ENCODE data around the gene COL4A6. TPM values are rescaled to one million over a fixed set of nuclear protein-coding genes. Genes with fewer than 3 reads are reported as not detected.

Gene COL4A6
- total RNA-seq, 2 experiments from 2014 or later = not detected

DNA sequence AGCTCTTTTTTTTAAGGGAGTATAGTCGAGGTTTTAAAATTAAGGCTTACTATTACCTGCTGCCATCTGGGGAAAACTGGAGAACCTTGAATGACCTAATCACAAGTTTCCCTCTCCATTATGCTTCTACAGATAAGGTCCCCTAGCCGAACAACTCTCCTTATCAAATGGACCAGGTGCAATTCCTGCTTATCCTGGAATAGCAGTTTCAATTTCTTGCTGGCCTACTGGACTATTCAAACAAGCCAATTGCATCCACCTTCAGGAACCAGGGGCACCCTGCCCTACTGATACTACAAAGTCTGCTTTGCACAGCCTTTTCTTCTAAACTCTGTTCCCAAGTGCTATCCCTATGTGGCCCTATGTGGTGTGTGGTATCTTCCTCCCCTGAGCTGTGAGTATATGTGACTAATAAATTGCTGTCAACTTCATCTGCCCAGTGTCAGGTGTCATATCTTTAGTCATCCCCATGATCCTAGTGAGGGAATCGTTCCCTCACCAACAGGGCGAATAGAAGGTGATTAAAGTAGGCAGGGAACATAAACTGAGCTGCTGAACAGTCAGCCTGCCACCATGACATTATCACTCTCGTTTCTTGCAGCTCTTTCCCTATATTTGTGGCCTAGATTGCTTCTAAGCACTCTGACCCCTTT is 218.1 kb downstream of the COL4A6 start:
- Histone ChIP-seq H2AFZ (ENCODE audit: low read length) (no peak overlapping the region), H3K9me2 (ENCODE audit: insufficient read depth, low read length) (no peaks in the 10 kb centered on the region), H3K4me2 (ENCODE audit: low read length) (no peak overlapping the region), H3K36me3 (ENCODE audit: insufficient read depth, low read length) (no peaks in the 10 kb centered on the region), H3K4me1 (ENCODE audit: insufficient read depth, low read length, poor library complexity, severe bottlenecking) (no peaks in the 10 kb centered on the region), H3K4me3 (ENCODE audit: low read depth, low read length, poor library complexity, severe bottlenecking) (no peak overlapping the region), H3K27ac (ENCODE audit: low read depth, low read length, poor library complexity, severe bottlenecking) (no peak overlapping the region), H3K9me3 (ENCODE audit: low read length) (no peaks in the 10 kb centered on the region), H3K79me2 (ENCODE audit: insufficient read depth, low read depth, low read length) (no peaks in the 10 kb centered on the region), H4K20me1 (ENCODE audit: insufficient read depth, low read length) (no peaks in the 10 kb centered on the region)
- TF ChIP-seq, protein P1, sequence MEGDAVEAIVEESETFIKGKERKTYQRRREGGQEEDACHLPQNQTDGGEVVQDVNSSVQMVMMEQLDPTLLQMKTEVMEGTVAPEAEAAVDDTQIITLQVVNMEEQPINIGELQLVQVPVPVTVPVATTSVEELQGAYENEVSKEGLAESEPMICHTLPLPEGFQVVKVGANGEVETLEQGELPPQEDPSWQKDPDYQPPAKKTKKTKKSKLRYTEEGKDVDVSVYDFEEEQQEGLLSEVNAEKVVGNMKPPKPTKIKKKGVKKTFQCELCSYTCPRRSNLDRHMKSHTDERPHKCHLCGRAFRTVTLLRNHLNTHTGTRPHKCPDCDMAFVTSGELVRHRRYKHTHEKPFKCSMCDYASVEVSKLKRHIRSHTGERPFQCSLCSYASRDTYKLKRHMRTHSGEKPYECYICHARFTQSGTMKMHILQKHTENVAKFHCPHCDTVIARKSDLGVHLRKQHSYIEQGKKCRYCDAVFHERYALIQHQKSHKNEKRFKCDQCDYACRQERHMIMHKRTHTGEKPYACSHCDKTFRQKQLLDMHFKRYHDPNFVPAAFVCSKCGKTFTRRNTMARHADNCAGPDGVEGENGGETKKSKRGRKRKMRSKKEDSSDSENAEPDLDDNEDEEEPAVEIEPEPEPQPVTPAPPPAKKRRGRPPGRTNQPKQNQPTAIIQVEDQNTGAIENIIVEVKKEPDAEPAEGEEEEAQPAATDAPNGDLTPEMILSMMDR (conservative IDR thresholded peaks at IDR 0.05; ENCODE audit: low read length) = no peak
- TF ChIP-seq EZH2phosphoT487 (IDR thresholded peaks at IDR 0.05; ENCODE audit: borderline replicate concordance, low read depth, low read length) = no peak
- ChIA-PET CTCF (ENCODE audit: unreplicated experiment) (no interaction called here), POLR2A (no interaction called here)
- intact Hi-C loops (cut with micrococcal nuclease; ENCODE audit: unreplicated experiment) = loop anchor here (10.0 kb wide), 1 partner anchor 315 kb away; no protein-coding TSS in a partner anchor
- no TSS peak for BruUV-seq (replicated peaks)
- no peak for DNase-seq (ENCODE audit: low spot score)

GRCh38 chrX:108217876-108218275 is 220.3 kb downstream of the COL4A6 start:
- H4K20me1 ChIP-seq (ENCODE audit: insufficient read depth, low read length) = no peaks in the 10 kb centered on the region
- ChIA-PET CTCF (ENCODE audit: unreplicated experiment) (no interaction called here), POLR2A (interaction anchor here (0.6 kb wide), 1 partner anchor 1085 kb away, joined by 3 read pairs; no protein-coding TSS in a partner anchor)
- no peaks in the 10 kb centered on the region for H3K9me3 ChIP-seq (ENCODE audit: low read length)
- intact Hi-C loops (cut with micrococcal nuclease; ENCODE audit: unreplicated experiment) = no loop called here
- no peaks in the 10 kb centered on the region for H3K4me1 ChIP-seq (ENCODE audit: insufficient read depth, low read length, poor library complexity, severe bottlenecking)
- H3K4me3 ChIP-seq (ENCODE audit: low read depth, low read length, poor library complexity, severe bottlenecking) = no peak overlapping the region
- H3K9me2 ChIP-seq (ENCODE audit: insufficient read depth, low read length) = no peaks in the 10 kb centered on the region
- no peak overlapping the region for H3K4me2 ChIP-seq (ENCODE audit: low read length)
- no peak overlapping the region for H2AFZ ChIP-seq (ENCODE audit: low read length)
- H3K79me2 ChIP-seq (ENCODE audit: insufficient read depth, low read depth, low read length) = no peaks in the 10 kb centered on the region
- H3K36me3 ChIP-seq (ENCODE audit: insufficient read depth, low read length) = no peaks in the 10 kb centered on the region
- BruUV-seq (replicated peaks) = no TSS peak
- H3K27ac ChIP-seq (ENCODE audit: low read depth, low read length, poor library complexity, severe bottlenecking) = no peak overlapping the region
- no peak for TF ChIP-seq EZH2phosphoT487 (IDR thresholded peaks at IDR 0.05; ENCODE audit: borderline replicate concordance, low read depth, low read length)
- TF ChIP-seq, protein P1 (conservative IDR thresholded peaks at IDR 0.05; ENCODE audit: low read length) = no peak
- no peak for DNase-seq (ENCODE audit: low spot score)

DNA sequence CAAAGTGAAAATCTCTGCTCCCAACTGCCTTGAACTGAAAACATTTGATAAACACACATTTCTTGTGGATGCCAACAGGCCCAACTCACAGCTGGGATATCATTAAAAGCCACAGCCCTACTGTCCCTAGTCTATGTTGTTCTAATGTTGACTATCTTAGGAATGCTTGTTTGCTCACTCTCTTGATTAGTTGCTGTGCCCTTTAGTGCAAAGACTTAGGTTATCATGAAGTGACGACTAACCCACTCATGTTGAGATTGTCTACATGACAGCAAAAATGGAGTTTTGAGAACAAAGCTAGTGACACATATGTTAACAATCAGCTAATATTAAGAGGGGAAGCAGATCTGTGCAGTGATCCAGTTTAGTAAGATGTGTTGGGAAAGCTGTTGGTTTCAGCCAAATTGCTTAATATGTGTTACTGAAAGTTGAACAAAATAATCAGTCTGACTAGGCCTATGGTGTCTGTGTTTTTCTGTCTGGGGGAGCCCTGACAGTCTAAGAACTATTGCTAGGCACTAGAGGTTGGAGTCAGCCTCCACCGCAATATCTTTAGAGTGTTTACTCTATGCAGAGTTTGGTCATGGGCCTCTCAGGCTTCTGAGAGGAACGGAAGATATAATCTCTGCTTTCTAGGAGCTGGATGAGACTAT is 221.2 kb downstream of the COL4A6 start:
- intact Hi-C loops (cut with micrococcal nuclease; ENCODE audit: unreplicated experiment) = no loop called here
- no peak overlapping the region for H3K4me3 ChIP-seq (ENCODE audit: low read depth, low read length, poor library complexity, severe bottlenecking)
- TF ChIP-seq EZH2phosphoT487 (IDR thresholded peaks at IDR 0.05; ENCODE audit: borderline replicate concordance, low read depth, low read length) = no peak
- TF ChIP-seq, protein P1 (conservative IDR thresholded peaks at IDR 0.05; ENCODE audit: low read length) = no peak
- no peaks in the 10 kb centered on the region for H3K9me2 ChIP-seq (ENCODE audit: insufficient read depth, low read length)
- no peaks in the 10 kb centered on the region for H3K4me1 ChIP-seq (ENCODE audit: insufficient read depth, low read length, poor library complexity, severe bottlenecking)
- no peaks in the 10 kb centered on the region for H3K79me2 ChIP-seq (ENCODE audit: insufficient read depth, low read depth, low read length)
- ChIA-PET CTCF (ENCODE audit: unreplicated experiment) (no interaction called here), POLR2A (no interaction called here)
- no TSS peak for BruUV-seq (replicated peaks)
- no peak overlapping the region for H3K27ac ChIP-seq (ENCODE audit: low read depth, low read length, poor library complexity, severe bottlenecking)
- no peak for DNase-seq (ENCODE audit: low spot score)
- no peak overlapping the region for H3K4me2 ChIP-seq (ENCODE audit: low read length)
- no peak overlapping the region for H2AFZ ChIP-seq (ENCODE audit: low read length)
- no peaks in the 10 kb centered on the region for H4K20me1 ChIP-seq (ENCODE audit: insufficient read depth, low read length)
- H3K36me3 ChIP-seq (ENCODE audit: insufficient read depth, low read length) = no peaks in the 10 kb centered on the region
- H3K9me3 ChIP-seq (ENCODE audit: low read length) = no peaks in the 10 kb centered on the region

Measured in OCI-LY7 (cell line).